ENCODE data around the gene TK2. TPM values are rescaled to one million over a fixed set of nuclear protein-coding genes. Genes with fewer than 3 reads are reported as not detected.

Gene TK2
- total and polyA plus RNA-seq, 2 donors (not counting 1 experiment from before 2014, with no cell fraction given), result 34.8 to 73.7 TPM

- Histone ChIP-seq H3K4me2 (ENCODE audit: extremely low read depth, insufficient read depth, low read length) (no peak overlapping the region), H3K36me3 (ENCODE audit: control insufficient read depth, insufficient read depth, low read length) (peaks cover 2% of the 10 kb centered on the region), H4K20me1 (ENCODE audit: control insufficient read depth, extremely low read depth, insufficient read depth, low read length) (no peaks in the 10 kb centered on the region), H3K9ac (ENCODE audit: insufficient read depth, low read length) (no peak overlapping the region), H3K27me3 (ENCODE audit: control insufficient read depth, insufficient read depth, low read length) (no peaks in the 10 kb centered on the region), H2AFZ (ENCODE audit: low read length) (no peak overlapping the region), H3K4me1 (ENCODE audit: control insufficient read depth, extremely low read depth, insufficient read depth, low read length) (peaks cover 29% of the 10 kb centered on the region), H3K9me3 (ENCODE audit: control insufficient read depth, insufficient read depth, low read depth, low read length) (no peaks in the 10 kb centered on the region), H3K79me2 (ENCODE audit: control insufficient read depth, insufficient read depth, low read length) (no peaks in the 10 kb centered on the region), H3K4me3 (replicated peaks in 1 of 4; ENCODE audit: control extremely low read depth in 1 of 4, insufficient read depth in 1 of 4, low read depth in 3 of 4, low read length in 4 of 4) (no peak overlapping the region), H3K27ac (ENCODE audit: insufficient read depth, low read length) (no peak overlapping the region)
- TF ChIP-seq, protein P1, sequence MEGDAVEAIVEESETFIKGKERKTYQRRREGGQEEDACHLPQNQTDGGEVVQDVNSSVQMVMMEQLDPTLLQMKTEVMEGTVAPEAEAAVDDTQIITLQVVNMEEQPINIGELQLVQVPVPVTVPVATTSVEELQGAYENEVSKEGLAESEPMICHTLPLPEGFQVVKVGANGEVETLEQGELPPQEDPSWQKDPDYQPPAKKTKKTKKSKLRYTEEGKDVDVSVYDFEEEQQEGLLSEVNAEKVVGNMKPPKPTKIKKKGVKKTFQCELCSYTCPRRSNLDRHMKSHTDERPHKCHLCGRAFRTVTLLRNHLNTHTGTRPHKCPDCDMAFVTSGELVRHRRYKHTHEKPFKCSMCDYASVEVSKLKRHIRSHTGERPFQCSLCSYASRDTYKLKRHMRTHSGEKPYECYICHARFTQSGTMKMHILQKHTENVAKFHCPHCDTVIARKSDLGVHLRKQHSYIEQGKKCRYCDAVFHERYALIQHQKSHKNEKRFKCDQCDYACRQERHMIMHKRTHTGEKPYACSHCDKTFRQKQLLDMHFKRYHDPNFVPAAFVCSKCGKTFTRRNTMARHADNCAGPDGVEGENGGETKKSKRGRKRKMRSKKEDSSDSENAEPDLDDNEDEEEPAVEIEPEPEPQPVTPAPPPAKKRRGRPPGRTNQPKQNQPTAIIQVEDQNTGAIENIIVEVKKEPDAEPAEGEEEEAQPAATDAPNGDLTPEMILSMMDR (conservative IDR thresholded peaks at IDR 0.05 in 1 of 2, IDR thresholded peaks at IDR 0.05 in 1 of 2; ENCODE audit: low read depth in 1 of 2, low read length in 2 of 2), result no peak
- TF ChIP-seq EZH2 (IDR thresholded peaks at IDR 0.05; ENCODE audit: low read length, missing control alignments), result no peak
- DNase-seq (ENCODE audit: low read depth in 2 of 2), result no peak
These were observed 40.9 kb downstream of the TK2 start for GRCh38 chr16:66508914-66509496.

DNA sequence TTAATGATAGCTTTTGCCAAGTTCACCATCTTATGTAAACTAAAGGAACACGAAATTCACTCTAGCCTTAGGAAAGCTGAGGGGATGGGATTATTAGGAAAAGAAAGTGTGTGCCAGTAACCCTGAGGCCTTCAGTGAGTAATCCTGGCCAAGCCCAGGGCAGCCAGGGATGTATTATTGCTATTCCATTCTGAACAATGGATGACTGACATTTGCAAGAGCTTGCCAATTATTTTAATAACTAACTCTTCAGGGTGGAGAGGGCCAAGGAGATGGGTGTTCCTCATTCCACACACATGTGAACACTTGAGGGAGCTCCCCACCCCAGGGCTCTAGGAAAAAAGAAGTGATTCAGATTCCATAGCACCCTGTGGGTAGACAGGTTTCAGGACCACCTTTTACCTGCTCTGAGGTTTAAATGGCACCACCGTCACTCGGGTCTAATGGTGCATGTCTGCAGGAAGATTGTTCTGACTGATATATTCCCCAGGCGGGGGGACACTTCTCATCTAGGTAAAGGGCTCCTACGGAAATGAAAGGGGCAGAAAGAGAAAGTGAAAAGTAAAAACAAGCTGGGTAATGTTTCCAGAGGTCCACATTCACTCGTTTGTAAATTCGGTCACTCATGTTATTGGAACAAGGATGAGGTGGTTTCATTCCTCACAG is 41.5 kb downstream of the TK2 start:
- no peaks in the 10 kb centered on the region for H3K79me2 ChIP-seq (ENCODE audit: control insufficient read depth, insufficient read depth, low read length)
- peak; percentile 53 to 66 for DNase-seq (ENCODE audit: low read depth in 2 of 2)

DNA sequence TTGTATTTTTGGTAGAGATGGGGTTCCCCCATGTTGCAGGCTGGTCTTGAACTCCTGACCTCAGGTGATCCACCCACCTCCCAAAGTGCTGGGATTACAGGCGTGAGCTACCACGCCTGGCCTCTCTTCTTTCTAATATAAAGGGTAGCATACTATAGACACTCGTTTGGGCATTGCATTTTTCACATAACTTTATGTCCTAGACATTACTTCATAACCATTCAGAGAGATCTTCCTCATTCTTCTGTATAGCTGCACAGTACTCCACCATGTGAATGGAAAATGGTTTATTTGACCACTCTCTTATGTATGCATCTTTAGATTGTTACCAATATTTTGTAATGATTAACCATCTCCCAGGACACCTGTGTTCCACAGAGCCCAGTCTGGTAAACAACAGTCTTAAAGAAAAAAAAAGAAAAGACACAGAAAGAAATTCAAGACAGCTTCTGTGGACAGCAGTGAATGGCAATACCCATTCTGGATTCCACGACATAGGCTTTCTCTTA is 42.1 kb downstream of the TK2 start:
- H3K9me3 ChIP-seq (ENCODE audit: control insufficient read depth, insufficient read depth, low read depth, low read length), result no peaks in the 10 kb centered on the region
- no peak overlapping the region for H3K9ac ChIP-seq (ENCODE audit: insufficient read depth, low read length)
- H3K79me2 ChIP-seq (ENCODE audit: control insufficient read depth, insufficient read depth, low read length), result no peaks in the 10 kb centered on the region
- DNase-seq (ENCODE audit: low read depth in 2 of 2), result no peak
- no peak overlapping the region for H3K4me3 ChIP-seq (replicated peaks in 1 of 4; ENCODE audit: control extremely low read depth in 1 of 4, insufficient read depth in 1 of 4, low read depth in 3 of 4, low read length in 4 of 4)
- peaks cover 2% of the 10 kb centered on the region for H3K36me3 ChIP-seq (ENCODE audit: control insufficient read depth, insufficient read depth, low read length)
- H2AFZ ChIP-seq (ENCODE audit: low read length), result no peak overlapping the region
- no peaks in the 10 kb centered on the region for H3K27me3 ChIP-seq (ENCODE audit: control insufficient read depth, insufficient read depth, low read length)
- peaks cover 24% of the 10 kb centered on the region for H3K4me1 ChIP-seq (ENCODE audit: control insufficient read depth, extremely low read depth, insufficient read depth, low read length)
- TF ChIP-seq, protein P1 (conservative IDR thresholded peaks at IDR 0.05 in 1 of 2, IDR thresholded peaks at IDR 0.05 in 1 of 2; ENCODE audit: low read depth in 1 of 2, low read length in 2 of 2), result no peak
- no peak for TF ChIP-seq EZH2 (IDR thresholded peaks at IDR 0.05; ENCODE audit: low read length, missing control alignments)
- H4K20me1 ChIP-seq (ENCODE audit: control insufficient read depth, extremely low read depth, insufficient read depth, low read length), result no peaks in the 10 kb centered on the region
- no peak overlapping the region for H3K4me2 ChIP-seq (ENCODE audit: extremely low read depth, insufficient read depth, low read length)
- H3K27ac ChIP-seq (ENCODE audit: insufficient read depth, low read length), result no peak overlapping the region

More for the DNA sequence above, 41.5 kb downstream of the TK2 start:
- no peaks in the 10 kb centered on the region for H3K27me3 ChIP-seq (ENCODE audit: control insufficient read depth, insufficient read depth, low read length)
- H3K9ac ChIP-seq (ENCODE audit: insufficient read depth, low read length), result no peak overlapping the region
- no peak overlapping the region for H3K4me3 ChIP-seq (replicated peaks in 1 of 4; ENCODE audit: control extremely low read depth in 1 of 4, insufficient read depth in 1 of 4, low read depth in 3 of 4, low read length in 4 of 4)
- no peaks in the 10 kb centered on the region for H3K9me3 ChIP-seq (ENCODE audit: control insufficient read depth, insufficient read depth, low read depth, low read length)
- no peak overlapping the region for H3K27ac ChIP-seq (ENCODE audit: insufficient read depth, low read length)
- H3K36me3 ChIP-seq (ENCODE audit: control insufficient read depth, insufficient read depth, low read length), result peaks cover 2% of the 10 kb centered on the region
- TF ChIP-seq, protein P1 (conservative IDR thresholded peaks at IDR 0.05 in 1 of 2, IDR thresholded peaks at IDR 0.05 in 1 of 2; ENCODE audit: low read depth in 1 of 2, low read length in 2 of 2), result no peak
- no peak for TF ChIP-seq EZH2 (IDR thresholded peaks at IDR 0.05; ENCODE audit: low read length, missing control alignments)
- H3K4me1 ChIP-seq (ENCODE audit: control insufficient read depth, extremely low read depth, insufficient read depth, low read length), result peaks cover 28% of the 10 kb centered on the region
- H3K4me2 ChIP-seq (ENCODE audit: extremely low read depth, insufficient read depth, low read length), result no peak overlapping the region
- H4K20me1 ChIP-seq (ENCODE audit: control insufficient read depth, extremely low read depth, insufficient read depth, low read length), result no peaks in the 10 kb centered on the region
- H2AFZ ChIP-seq (ENCODE audit: low read length), result no peak overlapping the region

All from fibroblast of lung (primary cell).